HG02938 (cell line): Measurements from ENCODE around the gene UPK2.
"Not testable (repeated sequence)": the region's sequence is repeated elsewhere in the genome, so short reads cannot be mapped to it uniquely, and the experiment has no call there.

ENCODE experiments used
- ATAC-seq: cut with Tn5 transposase; IDR thresholded peaks from one replicate; pipeline ENCODE4 v1.9.1; 2021; ENCODE audit warnings: mild to moderate bottlenecking, moderate library complexity; ENCODE audit not compliant: unreplicated experiment

The UPK2 gene

GRCh38 chr11:118938491-118939403 is 17.4 kb upstream of the UPK2 start:
- ATAC-seq = no peak

DNA sequence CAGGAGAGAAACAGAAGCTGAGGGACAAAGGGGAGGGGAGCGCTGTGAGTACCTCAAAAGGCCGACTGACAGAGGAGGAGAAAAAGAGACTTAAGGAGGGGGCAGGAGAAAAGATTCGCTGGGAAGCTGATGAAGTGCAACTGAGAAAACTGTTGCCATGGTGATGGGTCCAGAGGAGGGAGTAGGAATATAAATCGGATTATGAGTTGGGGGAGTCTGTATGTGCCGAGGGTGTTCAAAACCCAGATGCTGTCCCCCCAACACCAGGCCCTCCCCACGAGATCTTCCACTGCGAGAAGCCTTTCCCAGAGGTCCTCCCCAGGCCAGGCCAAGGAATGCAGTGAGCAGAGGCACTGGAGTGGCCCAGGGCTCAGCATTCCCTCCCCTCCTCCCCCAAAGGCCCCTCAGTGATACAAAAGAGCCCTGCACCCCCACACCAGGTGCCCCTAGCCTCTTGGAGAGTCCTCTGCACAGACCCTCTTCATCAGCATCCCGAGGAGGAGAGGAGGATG is 16.6 kb upstream of the UPK2 start:
- no peak for ATAC-seq

GRCh38 chr11:118939953-118940598 is 16.0 kb upstream of the UPK2 start:
- ATAC-seq = no peak

GRCh38 chr11:118947091-118947490 is 9.0 kb upstream of the UPK2 start:
- no peak for ATAC-seq

DNA sequence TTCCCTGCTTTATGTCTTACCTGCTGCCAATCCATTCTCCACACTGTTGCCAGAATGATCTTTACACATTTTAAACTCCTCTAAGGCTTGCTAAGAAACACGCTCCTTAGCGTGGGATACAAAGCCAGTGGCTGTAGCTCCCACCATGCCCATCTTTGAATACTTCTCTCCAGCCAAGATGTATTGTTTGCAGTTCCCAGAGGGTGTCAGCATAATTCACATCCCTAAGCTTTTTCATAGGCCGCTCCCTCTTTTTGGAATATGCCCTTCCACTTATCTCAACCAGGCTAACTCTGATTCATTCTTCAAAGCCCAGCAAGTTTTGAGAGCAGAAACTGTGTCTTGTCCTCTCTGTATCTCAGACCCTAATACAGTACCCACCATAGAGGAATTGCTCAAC is 8.1 kb upstream of the UPK2 start:
- no peak for ATAC-seq

DNA sequence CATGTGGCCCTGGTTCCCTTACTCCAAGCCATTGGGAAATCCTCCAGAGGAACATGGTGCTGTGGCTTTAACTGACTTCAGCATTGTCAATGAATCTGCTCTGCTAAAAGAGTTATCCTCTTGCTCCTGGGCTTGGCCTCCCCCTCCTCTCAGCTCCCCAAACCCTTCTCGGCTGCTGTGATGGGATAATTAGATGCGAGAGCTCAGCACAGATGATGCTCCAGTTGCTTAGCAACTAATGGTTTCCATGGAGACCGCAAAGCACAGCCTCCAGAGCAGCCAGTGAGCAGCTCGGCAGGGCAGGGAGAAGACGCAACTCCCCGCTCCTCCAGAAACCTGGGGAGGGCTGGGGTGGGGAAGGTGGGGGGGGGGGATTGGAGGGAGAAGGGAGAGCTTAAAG is 2.8 kb upstream of the UPK2 start:
- ATAC-seq = no peak

GRCh38 chr11:118953976-118954375 is 2.1 kb upstream of the UPK2 start:
- ATAC-seq = not testable (repeated sequence)

- no peak for ATAC-seq
Observed at GRCh38 chr11:118956847-118957469, 860 bp downstream of the UPK2 start.

DNA sequence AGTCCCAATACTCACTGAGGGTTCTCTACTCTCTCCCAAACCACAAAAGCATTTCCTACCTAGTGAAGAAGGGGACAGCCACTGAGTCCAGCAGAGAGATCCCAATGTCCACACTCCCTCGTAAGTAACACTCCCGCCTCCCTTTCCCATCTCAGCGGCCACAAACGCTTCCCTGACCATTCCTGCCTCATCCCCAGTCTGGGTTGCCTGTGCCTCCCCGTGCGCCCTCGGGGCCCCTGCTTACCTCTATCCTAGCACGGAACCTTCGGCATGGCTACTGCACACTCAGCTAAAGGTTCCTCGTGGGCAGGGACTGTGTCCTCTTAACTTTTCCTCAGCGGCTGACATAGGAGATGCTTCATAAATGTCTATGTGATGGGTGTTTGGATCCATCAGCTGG is 1.5 kb downstream of the UPK2 start:
- no peak for ATAC-seq

DNA sequence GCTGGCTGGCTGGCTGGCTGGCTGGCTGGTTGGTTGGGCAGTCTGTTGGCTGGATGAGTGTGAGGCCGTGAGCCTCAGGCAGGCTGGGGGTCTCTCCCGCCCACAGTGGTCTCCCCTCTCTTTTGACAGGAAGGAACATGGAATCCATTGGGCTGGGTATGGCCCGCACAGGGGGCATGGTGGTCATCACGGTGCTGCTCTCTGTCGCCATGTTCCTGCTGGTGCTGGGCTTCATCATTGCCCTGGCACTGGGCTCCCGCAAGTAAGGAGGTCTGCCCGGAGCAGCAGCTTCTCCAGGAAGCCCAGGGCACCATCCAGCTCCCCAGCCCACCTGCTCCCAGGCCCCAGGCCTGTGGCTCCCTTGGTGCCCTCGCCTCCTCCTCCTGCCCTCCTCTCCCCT is 1.9 kb downstream of the UPK2 start:
- ATAC-seq = no peak

DNA sequence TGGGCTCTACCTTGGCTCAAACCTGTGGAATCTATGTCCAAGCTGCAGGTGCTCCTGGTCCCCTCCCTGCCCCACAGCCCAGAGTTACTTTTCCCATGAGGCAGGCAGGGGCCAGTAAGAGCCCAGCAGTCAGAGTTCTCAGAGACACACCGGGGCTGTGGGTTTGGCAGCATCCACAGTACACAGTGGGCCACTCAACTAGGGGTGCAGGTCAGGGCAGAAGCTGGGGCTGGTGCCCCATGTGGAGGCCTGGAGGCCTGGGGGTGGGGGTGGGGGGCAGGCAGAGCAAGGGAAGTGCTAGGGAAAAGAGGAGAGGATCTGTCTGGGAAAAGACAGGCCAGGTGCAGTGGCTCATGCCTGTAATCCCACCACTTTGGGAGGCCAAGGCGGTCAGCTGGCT is 2.5 kb downstream of the UPK2 start:
- no peak for ATAC-seq

DNA sequence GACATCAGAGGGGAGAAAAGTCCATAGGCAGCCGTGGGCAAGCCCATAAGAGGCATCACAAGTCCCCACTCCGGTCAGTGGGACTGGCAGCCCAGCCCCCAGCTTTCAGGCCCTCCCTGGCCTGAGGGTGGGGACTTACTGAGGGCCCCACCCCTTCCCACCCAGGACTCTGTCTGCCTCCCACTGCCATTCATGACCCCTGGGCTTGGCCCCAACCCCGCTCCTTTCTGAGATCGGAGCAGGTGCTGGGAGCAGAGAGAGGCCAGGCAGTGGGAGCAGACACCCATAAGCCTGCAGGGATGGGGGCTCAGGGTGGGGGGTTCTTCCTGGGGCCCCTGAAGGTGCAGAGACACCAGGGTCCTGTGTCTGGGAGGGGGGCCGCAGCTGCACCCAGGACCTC is 5.1 kb downstream of the UPK2 start:
- no peak for ATAC-seq

DNA sequence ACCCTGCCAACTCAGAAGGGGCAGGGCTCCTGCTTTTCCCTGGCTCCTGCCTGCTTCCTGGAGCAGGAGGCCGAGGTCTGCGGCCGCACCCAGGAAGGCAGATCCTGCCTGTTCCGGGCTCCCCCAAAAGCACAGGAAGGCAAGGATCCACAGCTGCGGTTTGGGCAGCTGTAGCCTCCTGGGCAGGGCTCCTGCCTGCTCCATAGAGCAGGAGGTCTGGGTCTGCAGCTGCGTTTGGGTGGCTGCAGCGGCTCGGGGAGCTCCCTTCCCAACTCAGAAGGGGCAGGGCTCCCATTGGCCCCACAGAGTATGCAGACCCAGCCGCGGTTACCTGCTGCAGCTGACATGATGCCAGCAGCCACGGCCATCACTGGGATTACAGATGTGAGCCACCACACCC is 5.5 kb downstream of the UPK2 start:
- ATAC-seq = no peak

DNA sequence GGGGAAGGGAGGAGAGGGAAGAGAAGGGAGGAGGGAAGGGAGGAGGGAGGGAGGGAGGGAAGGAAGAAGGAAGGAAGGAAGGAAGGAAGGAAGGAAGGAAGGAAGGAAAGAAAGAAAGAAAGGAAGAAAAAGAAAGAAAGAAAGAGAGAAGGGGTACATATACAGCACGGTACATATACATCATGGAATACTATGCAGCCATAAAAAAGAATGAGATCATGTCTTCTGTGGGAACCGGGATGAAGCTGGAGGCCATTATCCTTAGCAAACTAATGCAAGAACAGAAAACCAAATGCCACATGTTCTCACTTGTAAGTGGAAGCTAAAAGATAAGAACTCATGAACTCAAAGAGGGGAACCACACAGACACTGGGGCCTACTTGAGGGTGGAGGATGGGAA is 13.4 kb downstream of the UPK2 start:
- not testable (repeated sequence) for ATAC-seq

GRCh38 chr11:118971646-118972045 is 15.5 kb downstream of the UPK2 start, which contains the start of gene FOXR1:
TSS of gene FOXR1 (plus strand) at chr11:118971761. CDS start at chr11:118971932, 171 bp downstream.
- ATAC-seq = no peak

GRCh38 chr11:118973985-118974384 is 17.9 kb downstream of the UPK2 start:
- no peak for ATAC-seq

- no peak for ATAC-seq
Observed at GRCh38 chr11:118975771-118976709, 19.9 kb downstream of the UPK2 start.

GRCh38 chr11:118979434-118979833 is 23.3 kb downstream of the UPK2 start:
- no peak for ATAC-seq

DNA sequence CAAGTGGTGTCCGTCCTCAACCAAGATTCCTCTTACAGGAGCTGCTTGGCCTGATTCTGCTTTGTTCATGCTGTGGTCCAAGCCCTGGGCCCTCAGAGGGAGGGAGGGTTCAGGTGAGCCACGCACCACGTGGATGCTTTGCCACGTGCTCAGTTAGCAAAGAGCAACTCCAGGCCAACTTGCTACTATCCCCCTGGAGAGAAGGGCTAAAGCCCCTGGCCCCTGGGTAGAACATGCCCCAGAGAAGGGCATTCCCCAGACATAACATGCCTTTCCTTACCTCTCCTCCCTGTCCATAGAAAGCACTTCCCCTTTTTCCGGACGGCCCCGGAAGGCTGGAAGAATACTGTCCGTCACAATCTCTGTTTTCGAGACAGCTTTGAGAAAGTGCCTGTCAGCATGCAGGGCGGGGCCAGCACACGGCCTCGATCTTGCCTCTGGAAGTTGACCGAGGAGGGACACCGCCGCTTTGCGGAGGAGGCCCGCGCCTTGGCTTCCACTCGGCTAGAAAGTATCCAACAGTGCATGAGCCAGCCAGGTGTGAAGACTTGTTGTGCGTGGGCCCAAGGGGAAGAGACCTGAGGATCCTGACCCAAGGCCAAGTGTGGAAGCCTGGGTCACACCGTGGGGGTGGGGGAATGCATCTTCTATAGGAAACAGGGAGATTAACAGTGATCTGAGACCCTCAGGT is 24.2 kb downstream of the UPK2 start:
- no peak for ATAC-seq

GRCh38 chr11:118984337-118984736 is 28.2 kb downstream of the UPK2 start:
- ATAC-seq = not testable (repeated sequence)
